Esophagus squamous epithelium (tissue), 5 donors: Measurements from ENCODE around the gene RPN1. TPM values are rescaled to one million over a fixed set of nuclear protein-coding genes. Genes with fewer than 3 reads are reported as not detected.

ENCODE experiments used
- DNase-seq: peaks from one replicate; lab custom pipeline; 2025; lab: John Stamatoyannopoulos, UW
- H3K27ac ChIP-seq, 4 donors: fragments of 200-600 bp; sonication (generic); one replicate each; pipeline ENCODE4 v1.5.1; 2016 to 2019; ENCODE audit warnings: mild to moderate bottlenecking in 1 of 4
- H3K27me3 ChIP-seq, 4 donors: fragments of 200-600 bp; sonication (generic); 1 replicate in 3 of 4; 2 replicates in 1 of 4; pipeline versions ENCODE4 v1.5.1 to v1.6.0; 2017 to 2021; ENCODE audit warnings: antibody characterized with exemption in 1 of 4
- H3K36me3 ChIP-seq, 3 donors: fragments of 200-600 bp; sonication (generic); one replicate each; pipeline ENCODE4 v1.5.1; 2016 to 2019
- H3K4me1 ChIP-seq, 3 donors: fragments of 200-600 bp; sonication (generic); one replicate each; pipeline ENCODE4 v1.5.1; 2017 to 2019
- H3K4me3 ChIP-seq, 4 donors: fragments of 200-600 bp; sonication (generic); 1 replicate in 3 of 4; 2 replicates in 1 of 4; pipeline ENCODE4 v1.5.1; 2016 to 2019; ENCODE audit warnings: mild to moderate bottlenecking in 2 of 4, moderate library complexity in 1 of 4
- H3K9me3 ChIP-seq, 3 donors: fragments of 200-600 bp; sonication (generic); one replicate each; pipeline ENCODE4 v1.5.1; 2016 to 2019
- CTCF ChIP-seq, 6 experiments: fragments of 450-650 bp in 4 of 6; fragments of 200-600 bp in 2 of 6; sonication (generic) in 2 of 6; IDR thresholded peaks; one replicate each; pipeline ENCODE4 v1.5.1; 2016 to 2019; ENCODE audit warnings: antibody characterized with exemption in 6 of 6, mild to moderate bottlenecking in 4 of 6, moderate library complexity in 4 of 6
- POLR2A ChIP-seq, 4 donors: fragments of 450-650 bp; IDR thresholded peaks; one replicate each; pipeline ENCODE4 v1.6.1; 2017; ENCODE audit warnings: antibody characterized with exemption in 4 of 4, mild to moderate bottlenecking in 4 of 4, moderate library complexity in 3 of 4
- WGBS, 2 donors: methylation state at CpG; one replicate each; pipeline ENCODE4 v1.1.5; 2018; 5-methylcytosine and 5-hydroxymethylcytosine counted together
- intact Hi-C: fragments of 100-400 bp; cut with DNase I; formaldehyde crosslinking; loops from one replicate; pipeline ENCODE4 v1.15.0; 2022
- total RNA-seq, 4 donors: library from RNA; depleted of rRNA; stranded (reverse); fragments of >200 nt; gene quantifications; one replicate each; pipeline ENCODE4 v1.1.0, GENCODE V29; 2016
- donor health status: DM: yes; HTN: yes; CAD: no.

RPN1 gene
- total RNA-seq, 4 donors from 2014 or later: 126 to 228 (median 182) TPM

GRCh38 chr3:128613083-128613829, 37.4 kb downstream of the RPN1 start:
- H3K4me1 ChIP-seq: peaks cover 5 to 19% (median 9%) of the 10 kb centered on the region in 3 donors
- H3K27ac ChIP-seq: no peak overlapping the region
- intact Hi-C loops: loop anchor here (10.0 kb wide), 1 partner anchor 182 kb away; no protein-coding TSS in a partner anchor
- TF ChIP-seq CTCF (IDR thresholded peaks at IDR 0.05) (no peak), POLR2A (IDR thresholded peaks at IDR 0.05) (no peak)
- H3K27me3 ChIP-seq: no peaks in the 10 kb centered on the region
- WGBS, 2 donors: 65 to 81% methylated on average over 6 to 9 of the region's 16 CpGs
- H3K9me3 ChIP-seq: no peaks in the 10 kb centered on the region
- no peaks in the 10 kb centered on the region for H3K36me3 ChIP-seq
- H3K4me3 ChIP-seq: no peak overlapping the region
- DNase-seq: no peak

- H3K36me3 ChIP-seq: no peaks in the 10 kb centered on the region
- intact Hi-C loops: loop anchor here (10.0 kb wide), 1 partner anchor 184 kb away; no protein-coding TSS in a partner anchor
- 79 to 85% methylated on average over 12 to 14 of the region's 15 CpGs for WGBS, 2 donors
Observed at GRCh38 chr3:128610451-128611070, 40.1 kb downstream of the RPN1 start.

GRCh38 chr3:128609294-128609693, 41.3 kb downstream of the RPN1 start:
- 66 to 68% methylated on average over 11 of the region's 11 CpGs for WGBS, 2 donors
- H3K27ac ChIP-seq: no peak overlapping the region
- no peak for TF ChIP-seq CTCF (IDR thresholded peaks at IDR 0.05)
- no peak for DNase-seq
- H3K4me3 ChIP-seq: no peak overlapping the region
- peaks cover 3 to 19% (median 5%) of the 10 kb centered on the region in 3 donors for H3K4me1 ChIP-seq
- H3K9me3 ChIP-seq: no peaks in the 10 kb centered on the region
- intact Hi-C loops: loop anchor here (10.0 kb wide), 2 partner anchors 184 to 504 kb away; no protein-coding TSS in a partner anchor
- no peaks in the 10 kb centered on the region for H3K36me3 ChIP-seq
- H3K27me3 ChIP-seq: no peaks in the 10 kb centered on the region

More at GRCh38 chr3:128610451-128611070, 40.1 kb downstream of the RPN1 start:
- Histone ChIP-seq H3K4me3 (no peak overlapping the region), H3K9me3 (no peaks in the 10 kb centered on the region), H3K27me3 (no peaks in the 10 kb centered on the region), H3K4me1 (peaks cover 3 to 19% (median 5%) of the 10 kb centered on the region in 3 donors), H3K27ac (no peak overlapping the region)
- DNase-seq: no peak
- no peak for TF ChIP-seq POLR2A (IDR thresholded peaks at IDR 0.05)
- no peak for TF ChIP-seq CTCF (IDR thresholded peaks at IDR 0.05)

- peak overlapping the region; percentile 45 to 72 (median 66) for H3K27ac ChIP-seq
- H3K9me3 ChIP-seq: no peaks in the 10 kb centered on the region
- no peaks in the 10 kb centered on the region for H3K36me3 ChIP-seq
- TF ChIP-seq CTCF (IDR thresholded peaks at IDR 0.05): no peak
- no peak for TF ChIP-seq POLR2A (IDR thresholded peaks at IDR 0.05)
- H3K4me3 ChIP-seq: peak overlapping the region; percentile 38 to 71 (median 54)
- WGBS, 2 donors: no CpG with 5 or more reads among the region's 12 CpGs
- no peaks in the 10 kb centered on the region for H3K27me3 ChIP-seq
- intact Hi-C loops: loop anchor here (10.0 kb wide), 2 partner anchors 183 to 503 kb away; no protein-coding TSS in a partner anchor
- no peak for DNase-seq
- peaks cover 3 to 19% (median 5%) of the 10 kb centered on the region in 3 donors for H3K4me1 ChIP-seq
Observed at GRCh38 chr3:128607710-128608048, 42.9 kb downstream of the RPN1 start.

- intact Hi-C loops: loop anchor here (10.0 kb wide), 2 partner anchors 181 to 501 kb away; no protein-coding TSS in a partner anchor
- H3K27ac ChIP-seq: no peak overlapping the region
- H3K4me3 ChIP-seq: no peak overlapping the region
- DNase-seq: no peak
- 84 to 93% methylated on average over 7 of the region's 7 CpGs for WGBS, 2 donors
- no peaks in the 10 kb centered on the region for H3K9me3 ChIP-seq
- peaks cover 3 to 19% (median 5%) of the 10 kb centered on the region in 3 donors for H3K4me1 ChIP-seq
- H3K27me3 ChIP-seq: no peaks in the 10 kb centered on the region
- H3K36me3 ChIP-seq: no peaks in the 10 kb centered on the region
- TF ChIP-seq CTCF (IDR thresholded peaks at IDR 0.05) (no peak), POLR2A (IDR thresholded peaks at IDR 0.05) (no peak)
Observed at GRCh38 chr3:128606094-128606493, 44.5 kb downstream of the RPN1 start.
